ENCODE measurements around the gene NDUFS6. TPM values are rescaled to one million over a fixed set of nuclear protein-coding genes. Genes with fewer than 3 reads are reported as not detected.
"Not testable (repeated sequence)": the region's sequence is repeated elsewhere in the genome, so short reads cannot be mapped to it uniquely, and the experiment has no call there.

Gene NDUFS6
- total RNA-seq, 1 donor from 2014 or later, result 128 TPM

DNA sequence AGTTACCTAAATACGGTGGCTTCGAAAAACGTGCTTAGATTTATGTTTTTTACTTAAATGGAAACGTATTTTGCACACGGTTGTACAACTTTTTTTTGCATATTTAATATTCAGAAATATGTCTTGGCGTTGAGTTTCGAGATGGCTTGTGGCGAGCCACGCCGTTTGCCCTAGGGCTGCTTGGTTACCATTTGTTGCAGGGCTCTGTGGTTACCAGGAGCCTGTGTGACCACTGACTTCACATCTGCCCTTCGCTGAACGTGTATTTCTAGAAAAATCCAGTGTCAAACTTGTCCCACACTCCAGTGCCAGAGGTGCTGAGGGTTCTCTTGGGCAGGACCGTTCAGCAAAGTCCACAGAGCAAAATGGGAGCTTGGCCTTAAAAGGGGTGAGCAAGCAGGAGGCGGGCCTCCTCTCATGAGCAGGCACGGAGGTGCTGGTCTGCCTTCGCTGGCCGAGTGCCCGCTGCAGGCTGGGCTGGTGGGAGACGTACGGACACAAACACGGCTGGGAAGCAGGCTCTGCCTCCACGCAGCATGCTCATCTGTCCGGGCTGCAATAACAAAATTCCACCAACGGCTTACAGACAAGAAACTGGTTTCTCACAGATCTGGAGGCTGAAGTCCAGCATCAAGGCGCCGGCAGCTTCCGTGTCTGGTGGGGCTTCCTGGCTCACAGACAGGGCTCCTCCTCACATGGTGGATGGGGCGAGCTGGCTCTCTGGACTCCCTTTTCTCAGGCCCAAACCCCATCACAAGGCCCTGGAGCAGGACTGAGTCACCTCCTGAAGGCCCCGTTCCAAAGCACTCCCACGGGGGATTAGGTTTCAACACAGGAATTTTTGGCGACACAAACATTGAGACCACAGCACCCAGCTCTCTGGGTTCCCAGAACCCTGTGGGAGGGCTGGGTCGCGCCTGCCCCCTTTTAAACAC, 7.0 kb upstream of the NDUFS6 start:
- DNase-seq, result no peak
- ATAC-seq, result no peak
- intact Hi-C loops (cut with micrococcal nuclease), result no loop called here

DNA sequence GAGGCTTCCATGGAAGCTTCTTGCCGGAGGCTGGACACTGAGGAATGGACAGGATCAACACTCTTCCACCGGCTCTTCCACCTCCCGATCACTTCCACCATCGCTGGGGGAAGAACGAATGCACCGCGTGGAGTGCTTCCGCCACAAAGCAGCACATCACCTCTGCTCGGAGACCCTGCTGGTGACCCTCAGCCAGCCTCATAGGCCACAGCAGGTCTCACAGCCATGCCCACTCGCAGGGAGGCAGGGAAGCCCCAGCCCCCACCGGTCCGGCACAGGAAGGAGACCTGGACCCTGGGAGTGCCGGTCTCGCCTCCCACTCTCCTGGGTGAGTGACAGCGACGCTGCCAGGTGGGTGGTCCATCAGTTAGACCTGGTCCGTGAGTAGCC, 6.3 kb upstream of the NDUFS6 start:
- intact Hi-C loops (cut with micrococcal nuclease), result no loop called here
- ATAC-seq, result no peak
- DNase-seq, result no peak

DNA sequence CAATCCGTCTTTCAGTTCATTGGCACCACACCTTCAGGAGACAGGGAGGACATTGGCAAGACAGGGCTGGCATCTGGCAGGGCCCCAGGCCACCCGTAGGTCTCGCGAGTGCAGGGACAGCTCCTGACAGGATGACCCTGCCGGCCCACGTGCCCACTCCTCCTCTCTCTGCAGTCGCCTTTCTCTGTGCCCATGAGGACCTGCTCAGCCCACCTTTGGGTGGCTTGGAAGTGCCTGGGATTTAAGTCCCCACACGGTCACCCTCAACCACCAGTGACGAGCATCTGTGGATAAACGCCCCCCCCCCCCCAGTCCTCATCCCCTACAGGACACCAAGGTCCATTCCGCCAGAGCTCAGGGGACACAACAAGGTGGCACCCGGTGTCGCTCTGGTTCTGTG, 5.7 kb upstream of the NDUFS6 start:
- no peak for DNase-seq
- ATAC-seq, result no peak
- intact Hi-C loops (cut with micrococcal nuclease), result no loop called here

DNA sequence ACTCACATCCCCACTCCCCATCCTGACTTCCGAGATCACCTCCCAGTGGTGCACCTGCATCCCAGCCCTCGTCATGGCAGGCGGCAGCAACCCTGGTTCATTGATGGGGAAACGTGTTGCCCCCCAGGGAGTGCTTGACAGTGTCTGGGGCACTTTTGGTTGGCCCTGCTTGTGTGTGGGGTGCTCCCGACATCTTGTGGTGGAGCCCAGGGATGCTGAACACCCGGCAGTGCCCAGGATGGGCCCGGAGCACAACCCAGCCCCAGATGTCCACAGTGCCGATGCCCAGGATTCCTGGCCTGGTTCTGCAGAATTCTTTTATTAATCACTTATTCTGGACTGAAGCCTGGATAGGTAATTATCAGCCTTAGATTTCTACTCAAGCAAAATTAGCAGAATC, 5.3 kb upstream of the NDUFS6 start:
- ATAC-seq (no peak), DNase-seq (no peak)
- intact Hi-C loops (cut with micrococcal nuclease), result no loop called here

DNA sequence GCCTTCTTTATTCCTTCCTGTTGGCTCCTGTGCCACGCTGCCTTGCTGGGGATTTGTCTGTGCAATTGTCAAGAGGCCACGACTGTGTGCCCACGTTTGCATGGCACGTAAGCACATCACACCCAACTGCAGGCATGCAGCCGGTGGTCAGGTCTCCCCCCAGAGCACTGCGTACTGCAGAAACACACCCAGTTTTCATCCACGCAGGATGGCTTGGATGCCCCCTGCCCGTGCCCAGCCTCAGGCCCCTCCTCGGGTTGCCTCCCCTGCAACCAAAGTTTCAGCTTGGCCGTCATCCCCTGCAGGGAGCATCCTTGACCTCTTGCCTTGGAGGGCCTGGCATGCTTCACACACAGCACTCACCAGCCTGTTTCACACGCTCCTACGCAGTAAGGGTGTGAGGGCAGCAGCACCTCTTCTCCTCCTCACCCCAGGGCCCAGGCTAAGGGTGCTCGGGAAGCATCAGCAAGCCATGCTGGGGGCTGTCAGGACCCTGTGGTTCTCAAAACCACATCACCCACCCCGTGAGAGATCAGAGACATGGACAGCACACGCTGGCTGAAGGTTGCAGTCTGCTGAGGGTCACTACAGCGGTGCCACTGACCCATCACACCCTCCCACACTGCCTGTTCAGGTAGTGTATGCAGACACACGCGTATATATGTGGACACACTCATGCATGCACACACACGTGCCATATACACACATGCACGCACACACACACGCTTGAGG, 4.7 kb upstream of the NDUFS6 start:
- ATAC-seq (no peak), DNase-seq (no peak)
- intact Hi-C loops (cut with micrococcal nuclease), result no loop called here

DNA sequence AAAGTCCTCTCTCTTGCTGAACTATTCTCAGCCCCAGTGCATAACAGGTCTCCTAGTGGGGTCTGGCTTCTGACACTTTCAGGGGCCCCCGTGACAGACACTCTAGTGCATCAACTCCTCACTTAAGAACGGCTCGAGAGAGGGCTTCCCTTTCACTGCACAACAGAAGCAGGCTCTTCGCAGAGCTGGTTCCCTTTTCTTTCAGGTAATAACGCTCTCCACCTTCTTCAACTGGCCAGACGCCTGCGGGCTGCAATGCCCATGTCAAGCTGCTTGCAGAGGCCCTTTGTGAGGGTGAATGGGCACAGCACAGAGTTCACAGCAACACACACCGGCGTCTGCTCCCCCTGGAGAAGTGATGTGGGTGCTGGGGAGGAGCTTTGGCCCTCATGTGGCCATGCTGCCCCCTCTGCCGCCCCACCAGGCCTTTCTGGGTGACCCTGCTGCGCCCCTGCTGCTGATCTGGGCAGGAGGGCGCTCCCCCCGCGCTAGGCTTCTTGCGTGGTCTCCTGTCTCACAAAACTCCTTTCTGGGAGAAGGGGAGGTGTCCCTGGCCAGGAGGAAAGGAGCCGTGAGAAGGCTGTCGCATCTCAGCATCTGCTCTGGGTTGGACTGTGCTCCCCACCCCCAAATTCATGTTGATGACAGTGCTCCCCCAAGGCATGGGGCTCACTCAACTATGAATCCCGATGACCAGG, 4.0 kb upstream of the NDUFS6 start:
- ATAC-seq, result no peak
- no peak for DNase-seq
- intact Hi-C loops (cut with micrococcal nuclease), result no loop called here

DNA sequence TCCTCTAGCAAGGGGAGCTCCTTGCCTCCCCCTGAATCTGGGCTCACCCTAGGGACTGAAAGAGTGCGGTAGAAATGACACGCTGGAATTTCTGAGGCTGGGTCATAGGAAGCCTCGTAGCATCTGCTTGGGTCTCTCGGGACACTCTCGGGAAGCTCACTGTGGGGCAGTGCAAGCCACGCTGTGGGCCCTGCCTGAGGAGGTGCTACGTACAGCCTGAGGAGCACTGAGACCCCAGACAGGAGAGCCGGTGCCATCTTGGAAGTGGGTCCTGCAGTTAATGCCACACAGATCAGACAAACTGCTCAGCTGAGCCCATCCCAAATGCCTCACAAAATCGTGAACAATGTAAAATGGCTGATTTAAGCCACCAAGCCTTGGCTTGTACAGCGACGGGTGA, 3.4 kb upstream of the NDUFS6 start:
- intact Hi-C loops (cut with micrococcal nuclease), result no loop called here
- no peak for ATAC-seq
- DNase-seq, result no peak

DNA sequence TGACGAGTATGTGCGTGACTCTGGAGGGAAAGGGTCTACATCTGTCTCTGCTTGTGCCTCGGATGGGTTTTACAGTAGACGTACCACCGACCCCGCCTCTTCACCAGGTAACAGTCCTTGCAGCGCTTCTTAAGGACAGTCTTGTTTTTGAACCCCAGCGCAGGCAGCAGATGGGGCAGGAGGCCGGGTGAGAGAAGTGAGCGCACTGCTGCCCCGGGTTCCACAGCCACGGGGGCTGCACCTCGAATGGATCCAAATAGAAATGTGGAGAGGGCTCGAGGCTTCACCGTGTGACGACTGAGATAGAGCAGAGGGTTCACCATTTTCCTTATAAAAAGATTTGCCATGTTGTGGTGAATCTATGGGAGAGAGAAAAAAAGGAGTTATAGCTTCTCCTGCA, 2.6 kb upstream of the NDUFS6 start:
- ATAC-seq; DNase-seq; intact Hi-C loops (cut with micrococcal nuclease): not testable (repeated sequence)

DNA sequence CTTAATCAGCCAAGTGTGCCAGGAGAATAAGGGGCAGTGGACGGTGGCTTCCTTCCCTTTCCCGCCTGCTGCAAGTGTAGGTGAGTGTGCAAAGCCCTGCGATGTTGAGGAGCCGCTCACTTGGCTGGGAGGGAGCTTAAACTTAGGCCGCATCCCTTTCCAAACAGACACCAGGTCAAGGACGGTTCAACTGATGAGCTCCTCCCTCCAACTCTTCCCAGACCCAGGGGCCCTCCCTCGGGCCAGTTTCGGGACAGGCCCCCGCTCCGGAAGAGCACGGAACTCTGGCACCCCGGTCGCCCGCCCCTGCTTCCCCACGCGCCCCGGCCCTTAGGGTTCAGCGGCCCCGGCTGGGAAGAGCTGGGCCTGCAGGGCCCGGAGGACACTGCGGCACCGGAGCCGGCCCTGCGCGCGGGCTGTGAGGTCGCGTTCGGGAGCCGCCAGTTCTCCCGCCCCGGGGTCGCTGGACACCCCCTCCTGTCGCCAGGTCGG, 2.1 kb upstream of the NDUFS6 start:
- DNase-seq, result no peak
- peak; percentile 25 for ATAC-seq
- intact Hi-C loops (cut with micrococcal nuclease), result no loop called here

DNA sequence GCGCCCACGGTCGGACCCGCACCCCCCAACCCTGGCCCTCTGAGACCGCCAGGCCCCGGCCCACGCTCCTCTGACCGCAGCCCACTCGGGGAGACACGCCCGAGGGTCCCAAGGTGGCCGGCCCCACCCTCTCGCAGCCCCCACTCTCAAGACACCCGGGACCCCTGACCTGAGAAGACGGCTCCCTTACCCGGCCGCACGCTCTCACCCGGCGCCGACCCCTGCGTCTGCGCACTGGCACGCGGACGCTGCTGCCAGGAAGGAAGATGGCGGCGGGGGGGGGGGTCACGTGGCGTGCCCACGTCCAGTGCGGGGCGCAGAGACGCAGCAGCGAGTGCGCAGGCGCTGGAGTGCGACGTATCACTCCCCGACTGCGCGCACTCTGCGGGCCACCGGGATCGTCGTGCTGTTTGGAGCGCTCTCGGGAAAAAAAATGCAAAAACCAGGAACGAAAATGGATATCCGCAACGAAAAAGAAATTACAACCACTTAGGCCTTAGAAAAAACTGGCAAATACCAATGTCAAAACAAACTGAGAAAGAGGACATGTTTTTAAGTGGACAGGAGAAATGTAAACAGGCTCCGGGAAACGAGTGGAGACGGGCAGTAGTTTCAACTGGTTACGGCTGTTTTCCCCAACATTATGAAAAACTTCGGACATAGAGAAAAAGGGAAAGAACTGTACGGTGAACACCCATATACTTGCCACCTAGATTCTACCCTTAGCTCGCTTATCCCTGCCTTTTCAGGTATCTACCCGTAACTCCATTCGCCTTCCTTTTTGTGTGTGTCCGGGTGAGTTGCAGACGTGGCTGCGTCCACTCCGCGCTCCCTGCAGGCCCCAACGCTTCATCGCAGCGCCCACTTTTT, 1.4 kb upstream of the NDUFS6 start, which contains the start of gene MRPL36:
MRPL36 (minus strand) TSS at position 236 of the 870 bp plus-strand sequence. CDS start 902 bp downstream, outside the sequence.
- DNase-seq, result peak; percentile 98
- intact Hi-C loops (cut with micrococcal nuclease), result no loop called here
- peak; percentile 92 for ATAC-seq

DNA sequence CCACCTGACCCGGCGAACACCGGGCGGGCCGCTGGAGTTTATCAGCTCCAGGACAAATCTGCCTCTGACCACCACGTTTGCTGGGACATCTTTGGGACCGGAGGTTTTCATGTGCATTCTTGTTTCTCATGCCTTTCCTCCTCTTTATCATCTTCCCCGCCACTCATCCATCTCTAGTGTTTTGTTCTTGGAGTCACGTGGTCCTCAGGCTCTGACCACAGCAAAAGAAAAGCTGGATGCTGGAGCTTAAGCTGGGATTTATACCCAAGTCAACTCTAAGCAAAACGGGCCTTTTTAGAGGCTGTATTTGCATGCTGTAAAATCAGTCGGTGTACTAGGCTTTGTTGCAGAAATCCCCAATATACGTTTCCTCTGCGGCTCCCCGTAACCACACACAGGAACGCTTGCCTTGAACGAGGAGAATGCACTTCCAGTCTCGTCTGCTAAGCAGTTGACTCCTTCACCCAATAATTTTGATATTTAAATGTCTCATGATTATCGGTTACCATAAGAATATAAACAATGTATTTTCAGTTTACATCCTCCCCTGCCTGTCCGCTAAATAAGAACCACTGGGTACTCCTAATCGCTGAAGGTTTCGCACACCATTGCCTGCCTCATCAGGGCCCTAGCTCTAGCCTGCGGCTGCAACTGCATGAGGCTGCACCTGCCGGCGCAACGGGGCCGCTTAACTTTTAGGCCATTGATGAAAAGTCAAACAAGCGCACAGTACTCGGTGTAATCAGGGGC, 560 bp upstream of the NDUFS6 start:
- peak; percentile 44 for ATAC-seq
- DNase-seq, result no peak
- intact Hi-C loops (cut with micrococcal nuclease), result no loop called here

DNA sequence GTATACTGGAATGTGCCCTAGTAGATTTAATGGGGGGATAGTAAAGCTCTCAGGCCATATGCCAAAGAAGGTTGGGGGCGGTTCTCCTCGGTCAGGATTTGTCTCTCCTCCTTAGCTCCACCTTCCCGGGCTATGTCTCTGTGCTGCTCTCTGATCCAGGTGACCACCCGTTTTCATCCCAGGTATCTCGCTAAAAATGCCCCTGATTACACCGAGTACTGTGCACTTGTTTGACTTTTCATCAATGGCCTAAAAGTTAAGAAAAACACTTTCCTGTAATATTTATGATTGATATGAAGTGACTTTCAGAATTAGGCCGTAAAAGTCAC, 724 bp downstream of the NDUFS6 start:
- intact Hi-C loops (cut with micrococcal nuclease), result no loop called here
- DNase-seq (no peak), ATAC-seq (no peak)

DNA sequence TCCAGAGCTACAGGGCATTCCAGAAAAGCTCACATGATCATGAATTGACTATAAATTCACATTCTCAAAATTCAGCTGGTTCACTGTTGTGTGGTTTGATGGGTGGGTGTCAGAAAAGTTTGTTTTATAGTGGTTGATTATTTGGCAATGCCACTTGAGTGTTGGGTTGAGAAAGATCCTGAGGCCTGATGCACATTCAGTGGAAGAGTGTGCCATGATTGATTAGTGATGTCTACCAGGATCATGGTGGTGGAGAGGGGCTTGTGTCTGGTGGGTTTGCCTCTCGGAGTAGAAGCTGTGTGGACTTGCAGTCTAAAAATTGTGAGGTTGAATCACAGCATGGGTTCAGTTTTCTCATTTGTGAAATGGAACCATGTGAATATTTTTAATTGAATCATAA, 2.0 kb downstream of the NDUFS6 start:
- intact Hi-C loops (cut with micrococcal nuclease), result no loop called here
- ATAC-seq, result no peak
- no peak for DNase-seq

DNA sequence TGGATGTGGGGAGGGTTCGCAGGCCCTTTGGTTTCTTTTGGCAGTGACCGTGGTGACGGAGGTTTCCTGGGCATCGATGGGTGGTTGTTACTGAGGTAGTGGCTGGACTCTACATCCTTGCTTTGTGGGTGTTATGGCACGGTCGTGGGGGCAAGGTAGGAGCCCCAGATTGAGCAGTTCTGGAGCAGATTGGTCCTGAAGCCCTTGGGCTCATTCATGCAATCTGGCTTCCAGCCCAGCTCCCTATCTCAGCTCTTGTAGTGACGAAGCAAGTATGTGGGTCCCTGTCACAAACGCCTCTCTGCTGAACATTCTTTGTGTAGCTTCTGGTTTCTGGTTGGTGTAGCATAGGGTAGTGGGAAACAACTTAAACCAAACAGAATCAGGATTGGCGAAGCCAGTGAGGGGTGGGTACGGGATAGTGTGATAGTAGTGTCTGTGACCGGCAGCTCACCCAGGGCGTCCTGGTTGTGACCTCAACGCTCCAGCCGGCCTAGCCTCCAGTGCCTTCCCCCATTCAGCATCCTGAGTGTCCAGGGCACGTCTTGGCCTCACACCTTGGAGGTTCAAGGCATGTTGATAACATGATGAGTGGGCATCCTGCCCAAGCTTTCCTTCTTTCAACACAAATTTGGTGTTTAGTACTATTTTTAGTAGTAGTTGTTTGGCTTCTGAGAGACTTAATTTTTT, 2.9 kb downstream of the NDUFS6 start:
- ATAC-seq (peak; percentile 9), DNase-seq (peak; percentile 51)
- intact Hi-C loops (cut with micrococcal nuclease), result no loop called here

DNA sequence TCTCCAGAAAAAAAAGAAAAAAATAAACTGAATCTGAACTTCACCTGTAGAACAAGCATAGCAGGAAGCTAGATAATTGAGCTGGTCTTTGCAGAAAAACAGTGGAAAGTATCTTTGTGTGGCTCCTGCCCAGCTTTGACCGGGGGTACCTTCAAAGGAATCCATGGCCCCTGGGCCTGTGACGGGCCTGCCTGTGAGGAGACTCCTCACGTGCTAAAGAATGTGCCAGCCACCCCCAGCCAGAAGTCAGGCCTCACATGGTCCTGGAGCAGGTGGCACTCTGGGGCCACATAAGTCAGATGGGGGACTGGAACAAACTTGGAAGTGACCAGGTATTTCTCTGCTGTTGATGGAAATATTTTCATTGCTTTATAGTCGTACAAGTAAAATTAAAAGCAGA, 4.1 kb downstream of the NDUFS6 start:
- DNase-seq (no peak), ATAC-seq (no peak)
- intact Hi-C loops (cut with micrococcal nuclease), result no loop called here

DNA sequence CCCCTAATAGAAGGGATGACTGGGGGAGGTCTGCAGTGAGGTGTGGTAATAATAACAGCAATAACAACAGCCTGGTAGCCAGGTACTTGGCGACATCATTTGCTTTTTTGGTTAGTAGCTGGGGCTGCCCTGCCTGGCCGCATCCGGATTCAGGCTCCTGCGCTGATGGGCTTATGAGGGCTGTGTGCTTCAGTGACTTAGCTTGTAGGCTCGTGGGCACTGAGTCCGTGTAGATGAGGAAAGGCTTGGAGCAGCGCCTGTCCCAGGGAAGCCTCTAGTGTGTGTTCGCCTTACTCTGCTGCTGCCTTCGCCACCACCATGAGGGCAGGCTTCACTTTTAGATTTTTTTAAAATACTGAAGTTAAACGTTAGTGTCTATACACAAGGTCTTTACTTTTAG, 4.5 kb downstream of the NDUFS6 start:
- ATAC-seq, result no peak
- DNase-seq, result no peak
- intact Hi-C loops (cut with micrococcal nuclease), result no loop called here

DNA sequence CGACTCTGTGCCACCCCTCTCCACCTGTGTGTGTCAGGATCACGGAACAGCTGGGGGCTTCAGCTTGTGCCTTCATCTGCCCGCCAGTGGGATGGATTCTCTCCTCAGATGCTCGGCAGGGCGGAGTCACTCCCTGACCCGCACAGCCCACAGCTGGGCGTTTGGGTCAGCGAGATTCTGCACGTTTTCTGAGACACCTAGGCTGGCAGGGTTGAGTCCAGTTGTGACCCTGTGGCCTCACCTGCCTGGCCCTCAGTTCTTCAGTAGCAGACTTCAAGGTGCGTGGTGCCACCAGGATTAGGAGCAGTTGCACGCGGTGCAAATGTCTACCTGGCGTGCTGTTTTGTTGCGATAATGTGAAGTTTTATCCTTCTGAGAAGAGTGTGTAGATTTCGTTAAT, 5.0 kb downstream of the NDUFS6 start:
- DNase-seq (no peak), ATAC-seq (no peak)
- intact Hi-C loops (cut with micrococcal nuclease), result no loop called here

DNA sequence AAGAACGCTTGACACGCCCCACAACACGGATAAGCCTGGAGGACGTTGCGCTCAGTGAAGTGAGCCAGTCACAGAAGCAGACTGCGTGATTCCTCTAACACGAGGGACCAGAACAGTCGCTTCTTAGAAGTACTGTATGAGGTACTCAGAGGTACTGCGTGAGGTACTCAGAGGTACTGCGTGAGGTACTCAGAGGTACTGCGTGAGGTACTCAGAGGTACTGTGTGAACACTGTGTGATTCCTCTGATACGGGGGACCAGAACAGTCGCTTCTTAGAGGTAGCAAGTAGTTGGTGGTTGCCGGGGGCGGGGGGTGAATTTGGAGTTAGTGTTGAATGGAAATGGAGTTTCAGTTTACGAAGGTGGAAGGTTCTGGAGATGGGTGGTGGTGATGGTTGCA, 5.8 kb downstream of the NDUFS6 start:
- no peak for ATAC-seq

More for the DNA sequence above, 5.8 kb downstream of the NDUFS6 start:
- no peak for DNase-seq
- intact Hi-C loops (cut with micrococcal nuclease), result no loop called here
